ENCODE results near the gene SPRY2. TPM values are rescaled to one million over a fixed set of nuclear protein-coding genes. Genes with fewer than 3 reads are reported as not detected.

Gene SPRY2
- total RNA-seq, 2 donors from 2014 or later: 26.5 to 33.3 TPM

DNA sequence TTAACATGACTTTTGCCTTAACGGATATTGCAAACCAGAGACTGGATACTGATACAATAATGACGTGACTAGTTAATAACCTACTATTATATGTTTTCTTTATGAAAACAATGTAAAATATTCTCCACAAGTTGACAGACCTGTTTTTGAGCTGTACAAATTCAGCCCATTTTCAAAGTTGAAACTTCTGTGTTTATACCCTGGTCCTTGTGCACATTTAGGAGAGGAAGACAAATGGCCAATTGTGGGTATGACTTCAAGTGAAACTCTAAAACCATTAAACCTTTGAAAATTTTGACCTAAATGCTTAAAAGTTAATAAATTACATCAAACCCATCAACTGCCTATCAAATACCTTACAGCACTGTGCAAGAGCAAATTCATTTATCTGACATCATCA is 8.9 kb downstream of the SPRY2 start:
- no peak overlapping the region for H3K27ac ChIP-seq
- TF ChIP-seq, protein P1, sequence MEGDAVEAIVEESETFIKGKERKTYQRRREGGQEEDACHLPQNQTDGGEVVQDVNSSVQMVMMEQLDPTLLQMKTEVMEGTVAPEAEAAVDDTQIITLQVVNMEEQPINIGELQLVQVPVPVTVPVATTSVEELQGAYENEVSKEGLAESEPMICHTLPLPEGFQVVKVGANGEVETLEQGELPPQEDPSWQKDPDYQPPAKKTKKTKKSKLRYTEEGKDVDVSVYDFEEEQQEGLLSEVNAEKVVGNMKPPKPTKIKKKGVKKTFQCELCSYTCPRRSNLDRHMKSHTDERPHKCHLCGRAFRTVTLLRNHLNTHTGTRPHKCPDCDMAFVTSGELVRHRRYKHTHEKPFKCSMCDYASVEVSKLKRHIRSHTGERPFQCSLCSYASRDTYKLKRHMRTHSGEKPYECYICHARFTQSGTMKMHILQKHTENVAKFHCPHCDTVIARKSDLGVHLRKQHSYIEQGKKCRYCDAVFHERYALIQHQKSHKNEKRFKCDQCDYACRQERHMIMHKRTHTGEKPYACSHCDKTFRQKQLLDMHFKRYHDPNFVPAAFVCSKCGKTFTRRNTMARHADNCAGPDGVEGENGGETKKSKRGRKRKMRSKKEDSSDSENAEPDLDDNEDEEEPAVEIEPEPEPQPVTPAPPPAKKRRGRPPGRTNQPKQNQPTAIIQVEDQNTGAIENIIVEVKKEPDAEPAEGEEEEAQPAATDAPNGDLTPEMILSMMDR (IDR thresholded peaks at IDR 0.05): no peak
- WGBS, 2 donors: 74 to 86% methylated on average over 2 of the region's 2 CpGs
- no peak overlapping the region for H3K4me3 ChIP-seq
- H3K4me1 ChIP-seq: peaks cover 31% of the 10 kb centered on the region
- H3K36me3 ChIP-seq (replicated peaks in 1 of 2; ENCODE audit: insufficient read depth in 1 of 2, low read depth in 2 of 2): no peaks in the 10 kb centered on the region
- H3K9me3 ChIP-seq: no peaks in the 10 kb centered on the region
- intact Hi-C loops (cut with DNase I): no loop called here
- DNase-seq: no peak
- no peaks in the 10 kb centered on the region for H3K27me3 ChIP-seq
- ATAC-seq: no peak

- DNase-seq (no peak), ATAC-seq (no peak)
- H3K36me3 ChIP-seq (replicated peaks in 1 of 2; ENCODE audit: insufficient read depth in 1 of 2, low read depth in 2 of 2): no peaks in the 10 kb centered on the region
- intact Hi-C loops (cut with DNase I): no loop called here
- H3K4me3 ChIP-seq: no peak overlapping the region
- peaks cover 11% of the 10 kb centered on the region for H3K4me1 ChIP-seq
- TF ChIP-seq POLR2A (IDR thresholded peaks at IDR 0.05): no peak
- TF ChIP-seq, protein P1 (IDR thresholded peaks at IDR 0.05): no peak
- H3K27ac ChIP-seq: no peak overlapping the region
- no peaks in the 10 kb centered on the region for H3K27me3 ChIP-seq
- no peaks in the 10 kb centered on the region for H3K9me3 ChIP-seq
These were observed 11.7 kb downstream of the SPRY2 start for GRCh38 chr13:80329250-80329649.

DNA sequence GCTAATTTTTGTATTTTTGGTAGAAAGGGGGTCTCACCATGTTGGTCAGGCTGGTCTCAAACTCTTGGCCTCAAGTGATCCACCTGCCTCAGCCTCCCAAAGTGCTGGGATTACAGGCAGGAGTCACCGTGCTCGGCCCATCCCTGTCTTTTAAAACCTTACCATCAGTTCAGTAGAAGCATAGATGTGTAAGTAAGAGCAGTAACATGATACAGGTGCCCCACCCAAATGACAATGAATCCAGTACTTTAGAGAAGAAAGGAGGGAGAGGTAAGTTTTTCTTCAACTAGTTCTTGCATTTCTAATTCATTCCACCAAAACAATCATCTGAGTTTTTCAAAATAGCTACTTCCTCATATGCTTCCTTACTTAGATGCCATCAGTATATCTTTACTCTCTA is 21.9 kb downstream of the SPRY2 start:
- no peak for TF ChIP-seq POLR2A (IDR thresholded peaks at IDR 0.05)
- TF ChIP-seq, protein P1 (IDR thresholded peaks at IDR 0.05): no peak
- intact Hi-C loops (cut with DNase I): no loop called here
- 97 to 100% methylated on average over 2 of the region's 2 CpGs for WGBS, 2 donors
- no peak overlapping the region for H3K4me3 ChIP-seq
- no peak overlapping the region for H3K27ac ChIP-seq
- ATAC-seq (no peak), DNase-seq (no peak)
- no peaks in the 10 kb centered on the region for H3K27me3 ChIP-seq
- no peaks in the 10 kb centered on the region for H3K4me1 ChIP-seq
- H3K9me3 ChIP-seq: no peaks in the 10 kb centered on the region
- no peaks in the 10 kb centered on the region for H3K36me3 ChIP-seq (replicated peaks in 1 of 2; ENCODE audit: insufficient read depth in 1 of 2, low read depth in 2 of 2)

GRCh38 chr13:80314711-80315653 is 25.9 kb downstream of the SPRY2 start:
- no peak for DNase-seq
- H3K4me3 ChIP-seq: no peak overlapping the region
- no peak for TF ChIP-seq POLR2A (IDR thresholded peaks at IDR 0.05)
- TF ChIP-seq, protein P1 (IDR thresholded peaks at IDR 0.05): no peak
- no peak overlapping the region for H3K27ac ChIP-seq
- H3K4me1 ChIP-seq: no peaks in the 10 kb centered on the region
- no peak for ATAC-seq
- intact Hi-C loops (cut with DNase I): no loop called here
- no peaks in the 10 kb centered on the region for H3K36me3 ChIP-seq (replicated peaks in 1 of 2; ENCODE audit: insufficient read depth in 1 of 2, low read depth in 2 of 2)
- 73 to 76% methylated on average over 5 of the region's 5 CpGs for WGBS, 2 donors
- H3K27me3 ChIP-seq: no peaks in the 10 kb centered on the region
- H3K9me3 ChIP-seq: no peaks in the 10 kb centered on the region

Data from body of pancreas (tissue), 4 donors.